Measurements from ENCODE around the gene WWTR1. TPM values are rescaled to one million over a fixed set of nuclear protein-coding genes. Genes with fewer than 3 reads are reported as not detected.

WWTR1 gene
- total RNA-seq, 1 donor, result 205 TPM

DNA sequence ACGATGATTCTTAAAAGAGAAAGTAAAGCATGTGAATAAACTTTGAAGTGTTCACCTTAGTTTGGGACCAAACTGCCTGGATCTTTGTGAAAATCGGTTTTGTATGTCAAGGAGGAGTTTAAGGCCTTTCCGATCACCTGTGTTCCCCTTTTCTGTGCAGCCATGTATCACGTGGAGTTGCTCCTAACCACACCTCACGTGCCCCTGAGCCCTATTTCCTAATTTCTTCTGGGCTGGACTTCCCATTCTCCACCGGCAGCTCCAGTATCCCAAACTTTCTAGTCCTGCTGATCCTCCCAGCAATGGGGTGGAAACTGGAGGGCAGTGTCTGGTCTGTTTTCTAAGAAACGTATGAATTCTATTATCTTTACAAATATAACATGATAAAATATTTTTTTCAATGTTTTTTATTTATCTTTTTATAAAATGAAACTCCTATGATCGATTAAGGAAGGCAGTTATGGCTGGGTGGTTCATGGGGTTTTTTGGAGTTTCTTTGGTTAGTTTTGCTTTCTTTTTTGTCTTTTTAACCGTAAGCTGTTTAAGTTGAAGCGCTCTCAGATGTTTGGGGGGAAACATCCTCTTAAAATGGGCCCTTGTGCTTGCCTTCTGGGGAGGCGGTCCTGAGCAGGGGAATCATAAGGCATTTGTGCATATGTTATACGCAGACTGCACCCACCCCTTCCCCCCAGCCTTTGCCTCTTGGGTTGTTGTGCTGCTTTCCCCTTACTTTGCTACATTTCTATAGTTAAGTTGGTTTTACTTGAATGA lies 43.6 kb upstream of the WWTR1 start:
- TF ChIP-seq, protein P1, sequence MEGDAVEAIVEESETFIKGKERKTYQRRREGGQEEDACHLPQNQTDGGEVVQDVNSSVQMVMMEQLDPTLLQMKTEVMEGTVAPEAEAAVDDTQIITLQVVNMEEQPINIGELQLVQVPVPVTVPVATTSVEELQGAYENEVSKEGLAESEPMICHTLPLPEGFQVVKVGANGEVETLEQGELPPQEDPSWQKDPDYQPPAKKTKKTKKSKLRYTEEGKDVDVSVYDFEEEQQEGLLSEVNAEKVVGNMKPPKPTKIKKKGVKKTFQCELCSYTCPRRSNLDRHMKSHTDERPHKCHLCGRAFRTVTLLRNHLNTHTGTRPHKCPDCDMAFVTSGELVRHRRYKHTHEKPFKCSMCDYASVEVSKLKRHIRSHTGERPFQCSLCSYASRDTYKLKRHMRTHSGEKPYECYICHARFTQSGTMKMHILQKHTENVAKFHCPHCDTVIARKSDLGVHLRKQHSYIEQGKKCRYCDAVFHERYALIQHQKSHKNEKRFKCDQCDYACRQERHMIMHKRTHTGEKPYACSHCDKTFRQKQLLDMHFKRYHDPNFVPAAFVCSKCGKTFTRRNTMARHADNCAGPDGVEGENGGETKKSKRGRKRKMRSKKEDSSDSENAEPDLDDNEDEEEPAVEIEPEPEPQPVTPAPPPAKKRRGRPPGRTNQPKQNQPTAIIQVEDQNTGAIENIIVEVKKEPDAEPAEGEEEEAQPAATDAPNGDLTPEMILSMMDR (IDR thresholded peaks at IDR 0.05; ENCODE audit: insufficient read depth, low read length), result no peak
- no peak overlapping the region for H3K4me3 ChIP-seq (ENCODE audit: low read depth, low read length)
- no peak for DNase-seq (ENCODE audit: low read depth)

DNA sequence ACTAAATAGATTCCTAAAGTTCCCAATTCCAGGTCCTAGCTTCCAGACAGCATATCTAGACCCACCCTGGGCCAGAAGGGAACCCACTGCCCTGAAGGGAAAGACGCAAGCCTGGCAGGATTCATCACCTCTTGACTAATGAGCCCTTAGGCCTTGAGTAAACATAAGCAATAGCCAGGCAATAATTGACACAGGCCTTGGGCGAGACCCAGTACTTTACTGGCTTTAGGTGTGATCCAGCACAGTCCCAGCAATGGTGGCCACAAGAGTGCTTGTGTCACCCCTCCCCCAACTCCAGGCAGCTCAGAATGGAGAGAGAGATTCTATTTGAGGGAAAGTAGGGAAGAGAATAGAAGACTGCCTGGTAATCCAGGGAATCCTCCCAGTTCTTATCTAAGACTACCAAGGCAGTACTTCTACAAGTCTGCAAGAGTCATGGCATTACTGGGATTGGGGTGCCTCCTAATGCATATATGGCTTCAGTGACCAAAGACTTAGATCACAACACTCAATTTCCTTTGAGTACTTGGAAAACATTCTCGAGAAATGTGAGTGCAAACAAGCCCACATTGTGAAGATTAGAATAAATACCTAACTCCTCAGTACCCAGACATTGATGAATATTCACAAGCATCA lies 30.4 kb upstream of the WWTR1 start:
- no peak for DNase-seq (ENCODE audit: low read depth)
- TF ChIP-seq, protein P1 (IDR thresholded peaks at IDR 0.05; ENCODE audit: insufficient read depth, low read length), result no peak
- H3K4me3 ChIP-seq (ENCODE audit: low read depth, low read length), result no peak overlapping the region

DNA sequence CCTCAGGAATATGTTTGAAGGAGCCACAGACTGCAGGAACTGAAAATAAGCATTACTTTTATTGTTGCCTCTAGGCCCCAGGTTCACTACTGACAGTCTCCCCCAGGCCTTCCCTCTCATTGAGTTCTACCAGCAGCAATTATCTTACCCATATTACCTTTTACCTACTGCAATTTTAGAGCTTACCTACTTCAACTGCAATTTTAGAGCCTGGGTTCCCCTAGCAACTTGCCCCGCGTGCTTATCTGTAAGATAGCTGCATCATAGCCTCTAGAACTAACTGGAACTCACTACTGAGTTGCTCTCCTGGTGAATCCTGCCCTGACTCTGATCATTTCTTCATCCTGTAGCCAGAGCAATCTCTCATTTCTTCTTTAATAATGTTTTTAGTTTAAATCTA lies 29.2 kb upstream of the WWTR1 start:
- DNase-seq (ENCODE audit: low read depth), result no peak
- H3K4me3 ChIP-seq (ENCODE audit: low read depth, low read length), result no peak overlapping the region
- TF ChIP-seq, protein P1 (IDR thresholded peaks at IDR 0.05; ENCODE audit: insufficient read depth, low read length), result no peak

DNA sequence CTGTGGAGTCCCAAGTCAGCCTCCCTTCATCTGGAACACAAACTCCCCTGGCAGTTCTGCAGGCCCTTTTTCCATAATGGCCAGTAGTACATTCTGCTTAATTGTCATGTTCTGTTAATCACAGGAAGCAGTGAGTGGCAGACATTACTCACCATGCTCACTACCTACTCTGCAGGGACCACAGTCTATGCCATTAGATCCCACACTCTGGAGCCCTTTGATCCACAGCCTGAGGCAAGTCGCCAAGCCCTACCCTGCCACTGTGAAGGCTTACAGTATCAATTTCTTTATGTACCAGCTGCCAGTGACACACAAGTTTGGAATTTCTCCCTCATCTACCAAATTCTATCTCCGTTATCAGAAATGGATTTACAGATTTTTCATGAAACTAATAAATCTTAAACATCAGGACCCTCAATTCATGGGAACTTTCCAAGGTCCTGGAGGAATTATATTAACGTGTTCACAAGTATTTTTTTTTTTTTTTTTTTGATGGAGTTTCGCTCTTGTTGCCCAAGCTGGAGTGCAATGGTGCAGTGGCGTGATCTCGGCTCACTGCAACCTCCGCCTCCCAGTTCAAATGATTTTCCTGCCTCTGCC lies 20.6 kb upstream of the WWTR1 start:
- TF ChIP-seq, protein P1 (IDR thresholded peaks at IDR 0.05; ENCODE audit: insufficient read depth, low read length), result no peak
- no peak for DNase-seq (ENCODE audit: low read depth)

DNA sequence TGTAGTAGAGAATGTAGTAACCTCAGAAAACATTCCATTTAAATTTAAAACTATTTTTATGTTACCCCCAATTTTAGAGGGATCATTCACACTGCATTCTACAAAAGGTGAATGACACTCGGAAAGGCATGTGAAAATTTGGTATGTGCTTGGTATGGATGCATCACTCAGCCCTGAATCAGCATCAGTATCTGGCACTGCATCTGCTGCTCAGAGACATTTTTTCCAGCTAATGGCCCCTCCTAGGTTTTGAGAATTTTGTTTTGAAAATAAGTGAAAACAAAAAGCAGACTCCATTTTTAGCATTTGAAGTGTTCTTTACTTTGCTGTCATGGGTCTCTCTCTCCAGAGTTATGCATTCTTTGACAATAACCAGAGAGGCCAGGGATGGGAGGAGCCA lies 15.6 kb upstream of the WWTR1 start:
- H3K4me3 ChIP-seq (ENCODE audit: low read depth, low read length), result no peak overlapping the region
- DNase-seq (ENCODE audit: low read depth), result peak; percentile 17
- TF ChIP-seq, protein P1 (IDR thresholded peaks at IDR 0.05; ENCODE audit: insufficient read depth, low read length), result no peak

More for the DNA sequence above, 20.6 kb upstream of the WWTR1 start:
- no peak overlapping the region for H3K4me3 ChIP-seq (ENCODE audit: low read depth, low read length)

DNA sequence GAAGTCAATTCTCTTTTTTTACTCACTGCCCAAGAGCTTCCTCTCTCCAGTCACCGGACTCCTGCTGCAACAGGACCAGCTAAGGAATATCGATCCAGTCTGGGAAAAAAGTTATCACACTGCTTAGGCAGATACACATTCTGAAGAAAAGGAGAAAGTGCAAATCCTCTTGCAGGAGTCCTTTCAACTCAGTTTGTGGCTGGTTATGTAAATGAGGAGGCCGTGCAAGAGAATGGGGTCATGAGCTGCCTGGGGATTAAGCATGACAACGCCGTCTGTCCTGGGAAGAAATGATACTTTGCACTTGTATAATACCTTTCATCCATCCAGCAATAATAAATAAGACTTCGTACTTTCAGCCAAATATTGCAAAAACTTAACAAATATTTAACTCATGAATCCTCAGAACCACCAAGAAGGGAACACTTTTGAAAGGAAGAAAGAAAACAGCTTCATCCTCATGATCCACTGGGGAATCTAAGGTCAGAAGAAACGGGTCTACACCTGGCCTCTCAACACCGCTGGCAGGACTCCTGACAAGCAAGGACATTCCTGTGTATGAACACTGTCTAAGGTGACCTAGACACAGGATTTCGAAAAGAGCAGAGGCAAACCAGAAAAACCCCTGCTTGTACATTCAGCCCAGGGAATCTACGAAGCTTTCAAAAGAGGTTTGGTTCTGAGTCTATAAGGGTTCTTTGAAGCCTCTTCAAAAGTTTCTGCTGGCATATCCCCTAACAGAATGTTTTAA lies 13.1 kb upstream of the WWTR1 start:
- DNase-seq (ENCODE audit: low read depth), result no peak
- H3K4me3 ChIP-seq (ENCODE audit: low read depth, low read length), result no peak overlapping the region
- TF ChIP-seq, protein P1 (IDR thresholded peaks at IDR 0.05; ENCODE audit: insufficient read depth, low read length), result no peak
